SU-DHL-6 (cell line): Measurements from ENCODE around the gene UHRF1.

Source experiments
- H2AFZ ChIP-seq: fragments of 200-600 bp; sonication (generic); 2 replicates; pipeline ENCODE4 v1.6.1; 2014; ENCODE audit warnings: low read depth, mild to moderate bottlenecking, moderate library complexity, mixed read lengths, antibody characterized with exemption, low read length; ENCODE audit not compliant: severe bottlenecking
- H3F3A ChIP-seq: fragments of 200-600 bp; shearing (Covaris generic); 2 replicates; pipeline ENCODE4 v1.6.0; 2016; ENCODE audit warnings: antibody characterized with exemption, mild to moderate bottlenecking; ENCODE audit not compliant: insufficient read depth
- H3K27ac ChIP-seq: fragments of 200-600 bp; sonication (generic); 2 replicates; pipeline ENCODE4 v1.5.1; 2016; ENCODE audit warnings: low read depth, mild to moderate bottlenecking, low read length, moderate library complexity, mixed read lengths
- H3K27me3 ChIP-seq: fragments of 200-600 bp; sonication (generic), shearing (Covaris generic); 2 replicates; pipeline ENCODE4 v1.6.0; 2014; ENCODE audit warnings: mild to moderate bottlenecking, low read length
- H3K36me3 ChIP-seq: fragments of 200-600 bp; sonication (generic); 2 replicates; pipeline ENCODE4 v1.6.1; 2014; ENCODE audit warnings: mild to moderate bottlenecking, low read length, mixed read lengths
- H3K4me2 ChIP-seq: fragments of 300-600, 200-600 bp; shearing (Covaris generic), sonication (generic); 2 replicates; pipeline ENCODE4 v1.6.0; 2014; ENCODE audit warnings: low read length, low read depth, mild to moderate bottlenecking; ENCODE audit not compliant: poor library complexity, severe bottlenecking
- H3K4me3 ChIP-seq: fragments of 200-600 bp; sonication (generic); 2 replicates; pipeline ENCODE4 v1.5.1; 2014; ENCODE audit warnings: antibody characterized with exemption, low read length, mild to moderate bottlenecking, mixed read lengths; ENCODE audit not compliant: insufficient read depth, poor library complexity, severe bottlenecking
- H3K79me2 ChIP-seq: fragments of 200-600 bp; sonication (generic); 2 replicates; pipeline ENCODE4 v1.6.1; 2014; ENCODE audit warnings: mild to moderate bottlenecking, low read length, moderate library complexity; ENCODE audit not compliant: insufficient read depth
- H3K9ac ChIP-seq: fragments of 200-600 bp; sonication (generic); 2 replicates; pipeline ENCODE4 v1.7.0; 2014; ENCODE audit warnings: mild to moderate bottlenecking, low read length
- H3K9me2 ChIP-seq: fragments of 200-600 bp; sonication (generic); replicated peaks from 2 replicates; pipeline ENCODE4 v1.6.1; 2014; ENCODE audit warnings: low read length; ENCODE audit not compliant: insufficient read depth
- H3K9me3 ChIP-seq: fragments of 200-600 bp; sonication (generic); 2 replicates; pipeline ENCODE4 v1.6.1; 2014; ENCODE audit warnings: low read length, mixed read lengths; ENCODE audit not compliant: insufficient read depth
- H4K20me1 ChIP-seq: fragments of 200-600 bp; sonication (generic); 2 replicates; pipeline ENCODE4 v1.6.1; 2014; ENCODE audit warnings: low read depth, mild to moderate bottlenecking, antibody characterized with exemption, low read length, moderate library complexity, mixed read lengths
- EZH2phosphoT487 ChIP-seq: fragments of 200-600 bp; sonication (generic), shearing (Covaris generic); conservative IDR thresholded peaks from 2 replicates; pipeline ENCODE4 v1.6.1; 2018; ENCODE audit warnings: mild to moderate bottlenecking, antibody characterized with exemption, low read length, moderate library complexity, mixed read lengths
- TF ChIP-seq, protein P1 (sequence below): fragments of 200-600 bp; sonication (generic); IDR thresholded peaks from one replicate; pipeline ENCODE4 v1.5.1; 2017; ENCODE audit warnings: antibody characterized with exemption, mild to moderate bottlenecking, low read length, moderate library complexity; ENCODE audit not compliant: insufficient read depth, poor library complexity, severe bottlenecking

Gene UHRF1

GRCh38 chr19:4962085-4962619 is 52.9 kb downstream of the UHRF1 start:
- Histone ChIP-seq H3K4me3 (no peak overlapping the region), H3F3A (peaks cover 23% of the 10 kb centered on the region), H3K36me3 (peaks cover 3% of the 10 kb centered on the region; the same call in 1 of the 2 replicates), H3K4me2 (no peak overlapping the region), H3K79me2 (no peaks in the 10 kb centered on the region), H3K9ac (no peak overlapping the region), H3K27ac (no peak overlapping the region), H3K27me3 (no peaks in the 10 kb centered on the region), H3K9me3 (no peaks in the 10 kb centered on the region), H4K20me1 (no peaks in the 10 kb centered on the region), H2AFZ (no peak overlapping the region), H3K9me2 (no peaks in the 10 kb centered on the region)
- TF ChIP-seq, protein P1, sequence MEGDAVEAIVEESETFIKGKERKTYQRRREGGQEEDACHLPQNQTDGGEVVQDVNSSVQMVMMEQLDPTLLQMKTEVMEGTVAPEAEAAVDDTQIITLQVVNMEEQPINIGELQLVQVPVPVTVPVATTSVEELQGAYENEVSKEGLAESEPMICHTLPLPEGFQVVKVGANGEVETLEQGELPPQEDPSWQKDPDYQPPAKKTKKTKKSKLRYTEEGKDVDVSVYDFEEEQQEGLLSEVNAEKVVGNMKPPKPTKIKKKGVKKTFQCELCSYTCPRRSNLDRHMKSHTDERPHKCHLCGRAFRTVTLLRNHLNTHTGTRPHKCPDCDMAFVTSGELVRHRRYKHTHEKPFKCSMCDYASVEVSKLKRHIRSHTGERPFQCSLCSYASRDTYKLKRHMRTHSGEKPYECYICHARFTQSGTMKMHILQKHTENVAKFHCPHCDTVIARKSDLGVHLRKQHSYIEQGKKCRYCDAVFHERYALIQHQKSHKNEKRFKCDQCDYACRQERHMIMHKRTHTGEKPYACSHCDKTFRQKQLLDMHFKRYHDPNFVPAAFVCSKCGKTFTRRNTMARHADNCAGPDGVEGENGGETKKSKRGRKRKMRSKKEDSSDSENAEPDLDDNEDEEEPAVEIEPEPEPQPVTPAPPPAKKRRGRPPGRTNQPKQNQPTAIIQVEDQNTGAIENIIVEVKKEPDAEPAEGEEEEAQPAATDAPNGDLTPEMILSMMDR = no peak
- TF ChIP-seq EZH2phosphoT487 = no peak

DNA sequence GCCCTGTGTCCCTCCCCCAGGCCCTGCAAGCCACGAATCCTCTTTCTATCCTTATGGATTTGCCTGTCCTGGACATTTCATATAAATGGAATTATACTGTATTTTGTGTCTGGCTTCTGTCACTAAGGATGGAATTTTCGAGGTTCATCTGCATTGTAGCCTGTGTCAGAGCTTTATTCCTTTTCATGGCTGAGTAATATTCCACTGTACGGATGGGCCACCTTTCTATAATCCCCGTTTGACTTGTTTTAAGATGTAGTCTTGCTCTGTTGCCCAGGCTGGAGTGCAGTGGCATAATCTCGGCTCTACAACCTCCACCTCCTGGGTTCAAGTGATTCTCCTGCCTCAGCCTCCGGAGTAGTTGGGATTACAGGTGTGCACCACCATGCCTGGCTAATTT is 55.8 kb downstream of the UHRF1 start:
- Histone ChIP-seq H3K9me2 (no peaks in the 10 kb centered on the region), H3K27me3 (no peaks in the 10 kb centered on the region), H3K4me3 (no peak overlapping the region), H3K9ac (no peak overlapping the region), H3K36me3 (peaks cover 3% of the 10 kb centered on the region; the same call in 1 of the 2 replicates), H2AFZ (no peak overlapping the region), H3K4me2 (no peak overlapping the region), H3F3A (peaks cover 25% of the 10 kb centered on the region), H3K79me2 (peaks cover 4% of the 10 kb centered on the region), H3K9me3 (no peaks in the 10 kb centered on the region), H4K20me1 (no peaks in the 10 kb centered on the region), H3K27ac (no peak overlapping the region)
- TF ChIP-seq, protein P1 = no peak
- no peak for TF ChIP-seq EZH2phosphoT487

- Histone ChIP-seq H3K4me2 (no peak overlapping the region), H3K36me3 (peaks cover 3% of the 10 kb centered on the region; the same call in 1 of the 2 replicates), H2AFZ (no peak overlapping the region), H3K27ac (no peak overlapping the region; the same call in 1 of the 2 replicates), H3K9ac (no peak overlapping the region), H3K27me3 (no peaks in the 10 kb centered on the region), H3K9me3 (no peaks in the 10 kb centered on the region), H3K4me3 (no peak overlapping the region), H3K79me2 (peaks cover 19% of the 10 kb centered on the region), H4K20me1 (no peaks in the 10 kb centered on the region), H3F3A (peaks cover 25% of the 10 kb centered on the region), H3K9me2 (no peaks in the 10 kb centered on the region)
- no peak for TF ChIP-seq EZH2phosphoT487
- TF ChIP-seq, protein P1 = no peak
These were observed 57.3 kb downstream of the UHRF1 start for GRCh38 chr19:4966591-4966990.
